H54 (cell line): Measurements from ENCODE around the gene GALNT16.
"Not testable (repeated sequence)": the region's sequence is repeated elsewhere in the genome, so short reads cannot be mapped to it uniquely, and the experiment has no call there.

Experiments used
- DNase-seq: peaks from one replicate; pipeline ENCODE4 v3.0.0; 2011; ENCODE audit warnings: low spot score, mixed read lengths; ENCODE audit not compliant: insufficient read length
- FAIRE-seq: peaks from 3 replicates; lab custom pipeline; 2011; peaks lifted over from hg19 to GRCh38; lab: Jason Lieb, UNC
- POLR2A ChIP-seq: IDR thresholded peaks from 2 replicates; pipeline ENCODE4 v1.6.1; 2011; ENCODE audit warnings: low read depth, mild to moderate bottlenecking, low read length

GALNT16 gene

GRCh38 chr14:69259527-69260189, at the start of gene GALNT16:
Gene GALNT16 (plus strand): TSS chr14:69260158. CDS start chr14:69260291, 133 bp downstream.
- DNase-seq (peak; percentile 61), FAIRE-seq (no peak)
- TF ChIP-seq POLR2A = no peak

- FAIRE-seq (no peak), DNase-seq (no peak)
- TF ChIP-seq POLR2A = no peak
Observed at GRCh38 chr14:69214393-69214792, 45.6 kb upstream of the GALNT16 start.

- DNase-seq, FAIRE-seq: not testable (repeated sequence)
Observed at GRCh38 chr14:69217663-69218062, 42.3 kb upstream of the GALNT16 start.

- no peak for TF ChIP-seq POLR2A
- FAIRE-seq (no peak), DNase-seq (no peak)
Observed at GRCh38 chr14:69224946-69225345, 35.0 kb upstream of the GALNT16 start.

GRCh38 chr14:69226178-69226577, 33.8 kb upstream of the GALNT16 start:
- no peak for DNase-seq
- FAIRE-seq = no peak
- TF ChIP-seq POLR2A = no peak

- TF ChIP-seq POLR2A = no peak
Observed at GRCh38 chr14:69226736-69227135, 33.2 kb upstream of the GALNT16 start.

GRCh38 chr14:69231486-69231885, 28.5 kb upstream of the GALNT16 start:
- no peak for FAIRE-seq
- no peak for TF ChIP-seq POLR2A
- no peak for DNase-seq

More at GRCh38 chr14:69226736-69227135, 33.2 kb upstream of the GALNT16 start:
- DNase-seq = no peak
- FAIRE-seq = no peak

- TF ChIP-seq POLR2A = no peak
- FAIRE-seq (no peak), DNase-seq (no peak)
Observed at GRCh38 chr14:69232388-69232787, 27.6 kb upstream of the GALNT16 start.

GRCh38 chr14:69234106-69234505, 25.9 kb upstream of the GALNT16 start:
- DNase-seq (no peak), FAIRE-seq (no peak)
- TF ChIP-seq POLR2A = no peak

- no peak for TF ChIP-seq POLR2A
- DNase-seq (no peak), FAIRE-seq (no peak)
Observed at GRCh38 chr14:69235708-69236107, 24.2 kb upstream of the GALNT16 start.

- no peak for DNase-seq
- TF ChIP-seq POLR2A = no peak
- FAIRE-seq = no peak
Observed at GRCh38 chr14:69237142-69237541, 22.8 kb upstream of the GALNT16 start.

- FAIRE-seq = no peak
Observed at GRCh38 chr14:69237584-69237983, 22.4 kb upstream of the GALNT16 start.

GRCh38 chr14:69238883-69239282, 21.1 kb upstream of the GALNT16 start:
- no peak for TF ChIP-seq POLR2A
- DNase-seq (no peak), FAIRE-seq (no peak)

More at GRCh38 chr14:69237584-69237983, 22.4 kb upstream of the GALNT16 start:
- TF ChIP-seq POLR2A = no peak
- no peak for DNase-seq

GRCh38 chr14:69240527-69241173, 19.3 kb upstream of the GALNT16 start:
- no peak for FAIRE-seq
- DNase-seq = no peak
- no peak for TF ChIP-seq POLR2A

- TF ChIP-seq POLR2A = no peak
- FAIRE-seq (no peak), DNase-seq (no peak)
Observed at GRCh38 chr14:69241577-69241976, 18.4 kb upstream of the GALNT16 start.
